HepG2 (cell line): ENCODE results near the gene GRAMD1B. TPM values are rescaled to one million over a fixed set of nuclear protein-coding genes. Genes with fewer than 3 reads are reported as not detected.

Source experiments
- ATAC-seq: fragments of 200-7000 bp; cut with Tn5 transposase; 3 replicates; pipeline ENCODE4 v1.9.1; 2020; ENCODE audit warnings: mild to moderate bottlenecking, moderate library complexity
- BruUV-seq: library from RNA; stranded (reverse); fragments of 400-500 nt; replicated peaks from 2 replicates; lab custom pipeline; 2021; lab: Mats Ljungman, UMichigan
- CTCF ChIA-PET: fragments of 300-600 bp; formaldehyde crosslinking; extraction: SDS; loops from one replicate; lab custom pipeline; 2021; ENCODE audit warnings: low total read pairs, inconsistent platforms, low intra/inter-chr PET ratio; lab: Yijun Ruan, JAX
- POLR2A ChIA-PET: fragments of 350-600 bp; sonication (Branson Sonifier 250); formaldehyde crosslinking; loops from one replicate; lab custom pipeline; 2020; ENCODE audit warnings: antibody characterized with exemption, inconsistent platforms; lab: Yijun Ruan, JAX
- DNase-seq: peaks from one replicate; pipeline ENCODE4 v3.0.0-alpha.2; 2015; ENCODE audit warnings: low spot score
- FAIRE-seq: peaks from 3 replicates; lab custom pipeline; 2011; peaks lifted over from hg19 to GRCh38; lab: Jason Lieb, UNC
- H2AFZ ChIP-seq: one replicate; pipeline ENCODE4 v1.6.1; 2011; ENCODE audit warnings: low read length, inconsistent platforms
- H3K27ac ChIP-seq: fragments of 300-600 bp; 3 replicates; pipeline ENCODE4 v1.8.0; 2011; ENCODE audit warnings: mixed run types, mild to moderate bottlenecking, mixed read lengths, low read length, inconsistent platforms; ENCODE audit not compliant: insufficient read depth; ENCODE audit errors: extremely low read length
- H3K27me3 ChIP-seq, 2 experiments: fragments of 200-600 bp in 1 of 2; 2 replicates in 1 of 2; 3 replicates in 1 of 2; pipeline versions ENCODE4 v1.6.0 to v1.8.0; 2011; ENCODE audit warnings: low read length in 2 of 2, mild to moderate bottlenecking in 2 of 2, moderate library complexity in 2 of 2, inconsistent platforms in 1 of 2; ENCODE audit not compliant: insufficient read depth in 2 of 2, control insufficient read depth in 1 of 2
- H3K36me3 ChIP-seq, 2 experiments: fragments of 200-600 bp in 1 of 2; replicated peaks in 1 of 2; 2 replicates in 1 of 2; 3 replicates in 1 of 2; pipeline versions ENCODE4 v1.5.1 to v1.8.0; 2011; ENCODE audit warnings: low read length in 2 of 2, inconsistent platforms in 1 of 2; ENCODE audit not compliant: insufficient read depth in 2 of 2, control insufficient read depth in 1 of 2
- H3K4me1 ChIP-seq: 2 replicates; pipeline ENCODE4 v1.5.1; 2012; ENCODE audit warnings: low read length, inconsistent platforms; ENCODE audit not compliant: insufficient read depth
- H3K4me2 ChIP-seq: 2 replicates; pipeline ENCODE4 v1.6.0; 2011; ENCODE audit warnings: low read depth, low read length, inconsistent platforms
- H3K4me3 ChIP-seq, 3 experiments: fragments of 200-600 bp in 1 of 3; sonication (generic), shearing (Covaris generic) in 1 of 3; replicated peaks in 1 of 3; 2 replicates each; pipeline ENCODE4 v1.5.1; 2011 to 2016; ENCODE audit warnings: low read length in 3 of 3, inconsistent platforms in 2 of 3, low read depth in 2 of 3, mild to moderate bottlenecking in 2 of 3, control low read depth in 1 of 3, mixed read lengths in 1 of 3; ENCODE audit not compliant: insufficient read depth in 1 of 3
- H3K79me2 ChIP-seq: one replicate; pipeline ENCODE4 v1.6.1; 2011; ENCODE audit warnings: low read length, inconsistent platforms; ENCODE audit not compliant: insufficient read depth
- H3K9ac ChIP-seq: 2 replicates; pipeline ENCODE4 v1.6.0; 2011; ENCODE audit warnings: mild to moderate bottlenecking, low read depth, low read length, inconsistent platforms; ENCODE audit not compliant: insufficient read depth
- H3K9me3 ChIP-seq: 2 replicates; pipeline ENCODE4 v1.5.1; 2012; ENCODE audit warnings: mild to moderate bottlenecking, low read length
- H4K20me1 ChIP-seq: 2 replicates; pipeline ENCODE4 v1.6.0; 2011; ENCODE audit warnings: inconsistent platforms, mild to moderate bottlenecking, low read length, moderate library complexity; ENCODE audit not compliant: insufficient read depth
- AHDC1 ChIP-seq: sonication (generic); formaldehyde crosslinking; IDR thresholded peaks from 2 replicates; pipeline ENCODE4 v1.5.1; 2020; ENCODE audit warnings: mild to moderate bottlenecking, missing genetic modification reagents, borderline replicate concordance
- ATF6 ChIP-seq: sonication (generic); formaldehyde crosslinking; conservative IDR thresholded peaks from 2 replicates; pipeline ENCODE4 v1.4.0; 2020; ENCODE audit warnings: missing genetic modification reagents
- DNMT1 ChIP-seq: sonication (generic); formaldehyde crosslinking; IDR thresholded peaks from 2 replicates; pipeline ENCODE4 v1.5.1; 2020; ENCODE audit warnings: mild to moderate bottlenecking, missing genetic modification reagents
- IKZF1 ChIP-seq: fragments of 450-650 bp; IDR thresholded peaks from 2 replicates; pipeline ENCODE4 v1.7.1; 2016
- NR2C2 ChIP-seq: sonication (generic); formaldehyde crosslinking; IDR thresholded peaks from 2 replicates; pipeline ENCODE4 v1.4.0; 2020; ENCODE audit warnings: missing genetic modification reagents, mild to moderate bottlenecking, moderate library complexity, borderline replicate concordance
- NR2F6 ChIP-seq, 2 experiments: IDR thresholded peaks; 2 replicates each; pipeline ENCODE4 v1.6.1; 2016; ENCODE audit warnings: antibody characterized with exemption in 1 of 2, mild to moderate bottlenecking in 1 of 2
- PBX3 ChIP-seq: sonication (generic); formaldehyde crosslinking; IDR thresholded peaks from 2 replicates; pipeline ENCODE4 v1.8.1; 2023; ENCODE audit warnings: missing genetic modification reagents, inconsistent platforms, borderline replicate concordance
- PITX1 ChIP-seq: sonication (generic); formaldehyde crosslinking; IDR thresholded peaks from 2 replicates; pipeline ENCODE4 v1.5.1; 2020; ENCODE audit warnings: mild to moderate bottlenecking, missing genetic modification reagents
- ZBTB4 ChIP-seq: sonication (generic); formaldehyde crosslinking; IDR thresholded peaks from 2 replicates; pipeline ENCODE4 v1.4.0; 2020; ENCODE audit warnings: missing genetic modification reagents, mild to moderate bottlenecking, borderline replicate concordance
- ZNF501 ChIP-seq: sonication (generic); formaldehyde crosslinking; IDR thresholded peaks from 2 replicates; pipeline ENCODE4 v1.5.1; 2020; ENCODE audit warnings: mild to moderate bottlenecking, moderate library complexity, missing genetic modification reagents
- ZNF598 ChIP-seq: sonication (generic); formaldehyde crosslinking; IDR thresholded peaks from 2 replicates; pipeline ENCODE4 v1.5.1; 2020; ENCODE audit warnings: mild to moderate bottlenecking, missing genetic modification reagents, borderline replicate concordance
- ZNF652 ChIP-seq: IDR thresholded peaks from 2 replicates; pipeline ENCODE4 v1.6.1; 2016; ENCODE audit warnings: low read depth, borderline replicate concordance
- WGBS: methylation state at CpG from one replicate; pipeline ENCODE4 v1.1.6; 2017; ENCODE audit warnings: low lambda C conversion rate; 5-methylcytosine and 5-hydroxymethylcytosine counted together
- in situ Hi-C: cut with HindIII; loops from 2 replicates; pipeline ENCODE4 v1.10.0; 2017; ENCODE audit warnings: low pct_unique_long_range_greater_than_20kb; ENCODE audit not compliant: extremely low pct_ligation_motif_present
- intact Hi-C: fragments of 100-400 bp; cut with micrococcal nuclease; formaldehyde crosslinking; loops from one replicate; pipeline ENCODE4 v1.10.0; 2022; ENCODE audit not compliant: unreplicated experiment
- polyA plus RNA-seq, 8 experiments: library from polyadenylated mRNA; depleted of rRNA in 3 of 8; stranded (reverse) in 7 of 8; unstranded in 1 of 8; fragments of >200 nt; fragmentation: Illumina TruSeq in 4 of 8; extraction: Trizol in 4 of 8; gene quantifications; 2 replicates each; pipeline versions ENCODE4 v1.2.1 to v1.2.3, GENCODE V29; 2011 to 2016; ENCODE audit warnings: low read depth in 4 of 8, missing spikeins in 1 of 8, mixed read lengths in 1 of 8; ENCODE audit not compliant: insufficient read depth in 1 of 8
- total RNA-seq, 5 experiments: library from RNA; depleted of rRNA; stranded (reverse); fragments of >200 nt; fragmentation: Illumina TruSeq; extraction: Trizol; gene quantifications; 2 replicates each; pipeline ENCODE4 v1.2.3, GENCODE V29; 2016; ENCODE audit warnings: low read depth in 1 of 5

The GRAMD1B gene
- total and polyA plus RNA-seq, 2 of the 13 experiments (the other 11 are each of a cell fraction or from before 2014, with no cell fraction given), result 0.12 TPM; not detected in 1

GRCh38 chr11:123480290-123480815 lies 50.3 kb downstream of the GRAMD1B start:
- no peak overlapping the region for H2AFZ ChIP-seq
- ATAC-seq (no peak), DNase-seq (no peak), FAIRE-seq (no peak)
- no peak overlapping the region for H3K27ac ChIP-seq
- TF ChIP-seq NR2F6 (IDR thresholded peaks at IDR 0.05) (no peak), NR2F6 (CRISPR knock-in tag; IDR thresholded peaks at IDR 0.05) (no peak), PITX1 (CRISPR knock-in tag) (no peak), ZNF652 (CRISPR knock-in tag) (no peak), ZNF598 (CRISPR knock-in tag) (no peak), AHDC1 (CRISPR knock-in tag) (no peak), NR2C2 (CRISPR knock-in tag) (no peak), ZNF501 (CRISPR knock-in tag) (no peak), IKZF1 (no peak), ATF6 (no peak), PBX3 (no peak), DNMT1 (CRISPR knock-in tag) (no peak), ZBTB4 (CRISPR knock-in tag) (no peak)
- in situ Hi-C loops (loop anchor here (25.0 kb wide), 1 partner anchor 368 kb away; no protein-coding TSS in a partner anchor), intact Hi-C loops (no loop called here)
- ChIA-PET POLR2A (no interaction called here), CTCF (no interaction called here)
- no peak overlapping the region for H3K4me3 ChIP-seq
- no peaks in the 10 kb centered on the region for H3K9me3 ChIP-seq
- no peaks in the 10 kb centered on the region for H3K79me2 ChIP-seq
- H3K36me3 ChIP-seq, result no peaks in the 10 kb centered on the region
- WGBS, result 1% methylated on average over 4 of the region's 4 CpGs
- no peaks in the 10 kb centered on the region for H3K4me1 ChIP-seq
- no peak overlapping the region for H3K9ac ChIP-seq
- no peak overlapping the region for H3K4me2 ChIP-seq
- peaks cover 0 to 17% of the 10 kb centered on the region in 2 experiments; a peak in 3 of 5 replicates for H3K27me3 ChIP-seq
- no TSS peak for BruUV-seq
- H4K20me1 ChIP-seq, result no peaks in the 10 kb centered on the region
